Left colon (tissue), 2 donors: ENCODE results near the gene FKBP1C. TPM values are rescaled to one million over a fixed set of nuclear protein-coding genes. Genes with fewer than 3 reads are reported as not detected.
"Not testable (repeated sequence)": the region's sequence is repeated elsewhere in the genome, so short reads cannot be mapped to it uniquely, and the experiment has no call there.

Source experiments
- ATAC-seq: fragments of 200-7000 bp; cut with Tn5 transposase; one replicate; pipeline ENCODE4 v1.9.1; 2020; ENCODE audit warnings: mild to moderate bottlenecking, moderate library complexity
- DNase-seq, 2 donors: peaks; one replicate each; pipeline ENCODE4 v3.0.0-alpha.2; 2020
- intact Hi-C, 2 donors: fragments of 100-400 bp; cut with DNase I in 1 of 2; cut with micrococcal nuclease in 1 of 2; formaldehyde crosslinking; loops; one replicate each; pipeline versions ENCODE4 v1.11.2 to v1.14.0; 2022; cut with DNase I, micrococcal nuclease
- long read RNA-seq: library from polyadenylated mRNA; unstranded; transcript quantifications from one replicate; pipeline ENCODE4 v2.0.0, GENCODE V29; 2021
- total RNA-seq, 2 donors: library from RNA; stranded (reverse); fragmentation: NEBNext Ultra II Directional; extraction: Animal tissue kit (Norgen Biotek cat#: 25700); gene quantifications; one replicate each; pipeline ENCODE4 v1.2.1, GENCODE V29; 2021
- donor health status: DM: no; HTN: no; CAD: no.
- donor health status: DM: yes; HTN: yes; CAD: no.

The FKBP1C gene
- total RNA-seq, result 1 to 10 TPM in 1 of 2 donors, under 1 TPM in 1; 0.31 to 1.0 TPM
- long read RNA-seq, result 0 reads

DNA sequence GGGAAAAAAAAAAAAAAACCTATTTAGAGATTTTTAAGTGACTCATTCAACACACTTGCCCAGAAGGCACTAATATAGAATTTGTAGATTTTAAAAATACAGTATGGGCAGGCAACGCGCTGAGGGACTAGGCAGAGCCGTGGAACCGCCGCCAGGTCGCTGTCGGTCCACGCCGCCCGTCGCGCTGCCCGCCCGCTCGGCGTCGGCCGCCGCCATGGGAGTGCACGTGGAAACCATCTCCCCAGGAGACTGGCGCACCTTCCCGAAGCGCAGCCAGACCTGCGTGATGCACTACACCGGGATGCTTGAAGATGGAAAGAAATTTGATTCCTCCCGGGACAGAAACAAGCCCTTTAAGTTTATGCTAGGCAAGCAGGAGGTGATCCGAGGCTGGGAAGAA lies at the start of gene FKBP1C:
Gene FKBP1C, plus strand, starts transcription at position 127 of the 400 bp plus-strand sequence.
- ATAC-seq, intact Hi-C loops, DNase-seq: not testable (repeated sequence)

DNA sequence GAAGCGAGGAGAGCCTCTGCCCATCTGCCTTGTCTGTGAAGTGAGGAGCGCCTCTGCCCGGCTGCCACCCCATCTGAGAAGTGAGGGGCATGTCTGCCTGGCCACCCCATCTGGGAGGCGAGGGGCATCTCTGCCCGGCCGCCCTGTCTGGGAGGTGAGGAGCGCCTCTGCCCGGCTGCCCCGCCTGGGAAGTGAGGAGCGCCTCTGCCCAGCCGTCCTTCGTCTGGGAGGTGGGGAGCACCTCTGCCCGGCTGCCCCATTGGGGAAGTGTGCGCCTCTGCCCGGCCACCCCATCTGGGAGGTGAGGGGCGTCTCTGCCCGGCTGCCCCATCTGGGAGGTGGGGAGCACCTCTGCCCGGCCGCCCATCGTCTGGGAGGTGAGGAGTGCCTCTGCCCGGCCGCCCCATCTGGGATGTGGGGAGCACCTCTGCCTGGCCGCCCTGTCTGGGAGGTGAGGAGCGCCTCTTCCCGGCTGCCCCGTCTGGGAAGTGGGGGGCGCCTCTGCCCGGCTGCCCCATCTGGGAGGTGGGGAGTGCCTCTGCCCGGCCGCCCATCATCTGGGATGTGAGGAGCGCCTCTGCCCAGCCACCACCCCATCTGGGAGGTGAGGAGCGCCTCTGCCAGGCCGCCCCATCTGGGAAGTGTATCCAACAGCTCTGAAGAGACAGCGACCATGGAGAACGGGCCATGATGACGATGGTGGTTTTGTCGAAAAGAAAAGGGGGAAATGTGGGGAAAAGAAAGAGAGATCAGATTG lies 47.0 kb upstream of the FKBP1C start:
- intact Hi-C loops, ATAC-seq, DNase-seq: not testable (repeated sequence)

DNA sequence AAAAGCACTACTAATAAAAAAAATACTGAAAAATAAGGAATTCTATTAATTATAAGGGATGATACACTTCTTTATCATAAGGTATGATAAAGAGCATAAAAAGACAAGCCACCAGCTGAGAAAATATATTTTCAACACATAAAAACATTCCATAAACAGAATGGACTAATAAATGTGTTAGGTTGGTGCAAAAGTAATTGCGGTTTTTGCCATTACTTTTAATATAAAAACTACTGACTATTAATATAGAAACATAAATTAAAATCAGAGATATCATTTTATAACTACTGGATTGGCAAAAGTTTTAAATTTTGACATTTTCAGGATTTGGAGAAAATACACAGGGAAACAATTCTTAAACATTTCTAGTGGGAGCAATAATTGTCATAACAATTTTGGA lies 37.1 kb upstream of the FKBP1C start:
- ATAC-seq (no peak), DNase-seq (no peak)
- intact Hi-C loops, result no loop called here

DNA sequence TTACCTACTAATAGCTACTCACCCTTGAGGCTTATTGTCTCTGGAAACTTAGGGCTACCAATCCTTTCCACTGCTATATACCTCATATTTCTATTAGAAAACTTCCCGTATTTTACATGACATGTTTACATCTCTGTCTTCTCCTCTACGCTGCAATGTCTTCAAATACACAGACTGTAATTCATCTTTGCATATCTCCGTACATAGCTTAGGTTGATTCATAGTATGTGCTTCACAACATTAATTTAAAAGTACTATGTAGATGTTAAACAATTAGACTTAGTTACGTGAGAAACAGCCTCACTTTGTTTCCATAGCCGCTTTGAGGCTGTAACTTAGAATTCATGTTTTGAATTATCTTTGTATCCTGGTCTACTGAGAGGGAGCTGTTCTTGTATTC lies 35.1 kb upstream of the FKBP1C start:
- intact Hi-C loops, result no loop called here
- ATAC-seq (no peak), DNase-seq (no peak)

DNA sequence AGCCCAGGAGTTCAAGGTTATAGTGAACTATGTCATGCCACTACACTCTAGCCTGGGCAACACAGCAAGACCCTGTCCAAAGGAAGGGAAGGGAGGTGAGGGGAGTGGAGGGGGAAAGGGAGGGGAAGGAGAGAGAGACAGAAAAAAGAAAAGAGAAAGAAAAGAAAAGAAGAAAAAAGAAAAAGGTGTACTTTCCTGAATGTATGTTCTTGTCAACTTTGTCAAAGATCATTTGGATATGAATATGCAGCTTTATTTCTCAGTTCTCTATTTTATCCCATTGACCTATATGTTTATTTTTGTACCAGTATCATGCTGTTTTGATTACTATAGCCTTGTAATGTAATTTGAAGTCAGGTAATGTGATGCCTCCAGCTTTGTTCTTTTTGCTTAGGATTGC lies 30.9 kb upstream of the FKBP1C start:
- intact Hi-C loops, result no loop called here
- DNase-seq (no peak), ATAC-seq (no peak)

DNA sequence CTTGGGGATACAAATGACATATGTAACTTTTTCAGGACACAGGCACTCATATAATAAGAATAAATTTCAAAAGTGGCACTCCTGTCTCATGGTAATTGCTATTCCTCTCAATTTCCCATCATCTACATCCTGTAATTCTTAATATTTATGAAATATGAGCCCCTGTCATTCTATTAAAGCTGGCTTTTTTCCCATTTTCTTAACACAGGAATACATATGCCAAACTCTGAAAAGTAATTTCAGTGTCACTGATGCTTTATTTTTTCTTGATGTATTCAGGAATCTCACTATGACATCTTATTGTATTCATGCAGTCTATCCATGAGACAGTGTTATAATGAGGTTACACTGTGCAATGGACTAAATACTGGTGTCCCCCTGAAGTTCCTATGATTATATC lies 24.3 kb upstream of the FKBP1C start:
- no peak for ATAC-seq
- intact Hi-C loops, result no loop called here
- DNase-seq, result no peak

DNA sequence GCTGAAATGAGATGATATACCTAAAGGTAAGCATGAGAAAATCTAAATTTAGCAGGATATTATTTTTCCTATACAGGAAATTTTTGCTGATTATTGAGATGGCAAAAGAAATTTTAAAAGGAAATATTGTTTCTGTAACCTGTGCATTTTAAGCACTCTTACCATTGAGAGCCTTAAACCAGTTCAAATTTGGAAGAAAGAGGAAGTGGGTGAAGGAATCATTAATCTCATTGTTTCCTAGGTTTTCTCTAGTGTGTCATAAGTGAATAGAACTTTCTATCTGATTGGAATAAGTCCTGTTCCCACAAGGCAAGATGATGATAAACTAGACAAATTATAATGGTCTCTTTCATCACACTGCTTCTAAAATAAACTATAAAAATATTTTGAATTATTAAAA lies 22.4 kb upstream of the FKBP1C start:
- intact Hi-C loops, result no loop called here
- no peak for ATAC-seq
- DNase-seq, result no peak

DNA sequence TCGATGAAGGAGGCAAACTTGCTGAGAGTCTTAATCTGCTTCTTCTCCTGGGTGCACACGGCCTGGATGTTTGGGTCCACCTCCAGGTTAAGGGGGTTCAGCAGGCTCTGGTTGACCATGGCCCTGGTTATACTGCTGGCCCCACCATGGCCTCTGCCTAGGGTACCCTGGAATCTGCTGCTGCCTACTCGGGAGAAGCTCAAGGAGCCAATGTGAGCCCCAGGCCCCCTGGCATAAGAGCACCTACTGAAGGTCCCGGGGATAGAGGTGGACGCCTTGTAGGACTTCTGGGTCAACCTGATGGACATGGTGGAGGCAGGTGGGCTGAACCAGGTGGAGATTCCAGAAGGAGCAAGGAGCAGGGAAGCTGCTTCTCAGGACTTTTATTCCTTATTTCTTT lies 17.9 kb upstream of the FKBP1C start:
- intact Hi-C loops, result no loop called here
- DNase-seq (no peak), ATAC-seq (no peak)

DNA sequence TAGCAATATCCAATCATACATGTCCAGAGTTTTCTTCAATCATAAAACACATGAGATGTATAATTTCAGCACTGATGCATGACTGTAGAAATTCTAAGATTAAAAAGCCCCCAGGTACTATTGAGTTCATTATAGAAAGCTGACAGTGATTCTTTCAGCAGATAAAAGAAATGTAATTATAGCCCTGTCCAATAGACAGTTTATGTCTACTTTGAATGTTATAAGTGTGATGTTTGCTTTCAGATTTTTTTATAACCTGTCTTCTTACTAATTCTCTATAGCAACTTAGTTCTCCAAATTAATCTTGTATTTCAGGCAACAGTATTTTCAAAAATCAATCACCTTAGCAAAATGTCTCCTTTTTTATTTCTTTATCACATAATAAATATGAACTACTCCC lies 13.5 kb upstream of the FKBP1C start:
- DNase-seq (no peak), ATAC-seq (no peak)
- intact Hi-C loops, result no loop called here

DNA sequence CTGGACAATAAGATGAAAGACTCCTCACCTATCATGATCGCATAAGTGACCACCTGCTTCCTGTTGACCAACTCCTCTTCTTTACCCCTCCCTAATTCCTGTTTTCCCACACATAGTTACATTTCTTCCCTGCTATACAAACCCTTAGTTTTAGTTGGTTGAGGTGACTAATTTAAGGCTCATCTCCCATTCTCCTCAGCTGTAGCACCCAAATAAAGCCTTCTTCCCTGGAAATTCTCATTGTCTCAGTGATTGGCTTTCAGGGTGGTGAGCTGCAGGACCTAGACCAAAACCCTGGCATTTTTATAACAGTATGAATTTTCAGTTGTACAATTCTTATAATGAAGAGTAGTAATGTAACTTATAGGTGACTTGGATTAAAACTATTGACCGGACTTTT lies 2.1 kb downstream of the FKBP1C start:
- no peak for DNase-seq
- intact Hi-C loops, result no loop called here
- no peak for ATAC-seq

DNA sequence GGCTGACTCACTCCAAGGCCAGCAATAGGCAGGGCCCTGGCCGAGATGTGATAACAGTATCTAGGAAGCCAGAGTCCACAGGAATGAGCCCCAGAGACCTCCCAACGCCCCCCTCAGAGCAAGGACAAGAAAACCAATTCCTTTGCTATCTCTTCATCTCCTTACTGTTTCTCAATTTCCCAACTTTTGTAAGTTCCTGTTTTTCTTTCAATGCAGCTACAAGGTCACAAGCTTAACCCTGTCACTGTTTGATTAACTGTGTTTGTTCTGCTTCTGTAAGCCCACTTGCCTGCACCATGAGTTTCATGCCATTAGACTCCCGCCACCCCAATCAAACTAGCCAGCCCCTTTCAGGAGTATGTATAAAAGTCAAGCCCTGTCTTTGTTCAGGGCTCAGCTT lies 3.5 kb downstream of the FKBP1C start:
- no peak for DNase-seq
- no peak for ATAC-seq
- intact Hi-C loops, result no loop called here

DNA sequence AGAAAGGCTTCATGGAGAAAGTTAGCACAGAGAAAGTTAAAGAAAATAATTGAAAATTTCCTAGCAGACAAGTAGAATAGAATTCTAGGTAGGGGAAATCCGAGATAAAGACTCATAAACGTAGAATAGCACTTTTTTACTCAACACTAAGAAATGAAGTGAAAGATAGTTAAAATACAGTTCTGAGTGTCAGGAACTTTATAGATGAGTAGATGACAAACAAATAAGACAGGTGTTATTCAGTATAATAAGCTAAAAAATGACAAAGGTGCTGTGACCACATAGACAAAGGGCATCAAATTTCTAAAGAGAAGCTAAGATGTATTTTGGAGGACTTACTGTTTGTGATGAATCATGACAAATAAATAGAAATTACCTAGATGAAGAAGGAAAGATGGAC lies 12.9 kb downstream of the FKBP1C start:
- ATAC-seq, result no peak

DNA sequence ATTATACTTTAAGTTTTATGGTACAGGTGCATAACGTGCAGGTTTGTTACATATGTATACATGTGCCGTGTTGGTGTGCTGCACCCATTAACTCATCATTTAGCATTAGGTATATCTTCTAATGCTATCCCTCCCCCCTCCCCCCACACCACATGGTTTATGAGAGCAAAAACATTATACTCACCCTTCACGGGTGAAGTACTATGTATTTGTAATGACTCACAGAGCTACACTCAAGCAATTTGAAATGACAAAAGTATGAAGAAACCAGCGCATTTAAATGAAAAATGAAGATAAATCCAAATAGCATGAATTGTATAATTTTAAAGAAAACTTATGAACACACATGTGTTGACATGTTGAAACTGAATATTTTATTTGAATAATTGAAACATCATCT lies 14.7 kb downstream of the FKBP1C start:
- intact Hi-C loops, ATAC-seq, DNase-seq: not testable (repeated sequence)

More for the DNA sequence above, 12.9 kb downstream of the FKBP1C start:
- DNase-seq, result no peak
- intact Hi-C loops, result no loop called here

DNA sequence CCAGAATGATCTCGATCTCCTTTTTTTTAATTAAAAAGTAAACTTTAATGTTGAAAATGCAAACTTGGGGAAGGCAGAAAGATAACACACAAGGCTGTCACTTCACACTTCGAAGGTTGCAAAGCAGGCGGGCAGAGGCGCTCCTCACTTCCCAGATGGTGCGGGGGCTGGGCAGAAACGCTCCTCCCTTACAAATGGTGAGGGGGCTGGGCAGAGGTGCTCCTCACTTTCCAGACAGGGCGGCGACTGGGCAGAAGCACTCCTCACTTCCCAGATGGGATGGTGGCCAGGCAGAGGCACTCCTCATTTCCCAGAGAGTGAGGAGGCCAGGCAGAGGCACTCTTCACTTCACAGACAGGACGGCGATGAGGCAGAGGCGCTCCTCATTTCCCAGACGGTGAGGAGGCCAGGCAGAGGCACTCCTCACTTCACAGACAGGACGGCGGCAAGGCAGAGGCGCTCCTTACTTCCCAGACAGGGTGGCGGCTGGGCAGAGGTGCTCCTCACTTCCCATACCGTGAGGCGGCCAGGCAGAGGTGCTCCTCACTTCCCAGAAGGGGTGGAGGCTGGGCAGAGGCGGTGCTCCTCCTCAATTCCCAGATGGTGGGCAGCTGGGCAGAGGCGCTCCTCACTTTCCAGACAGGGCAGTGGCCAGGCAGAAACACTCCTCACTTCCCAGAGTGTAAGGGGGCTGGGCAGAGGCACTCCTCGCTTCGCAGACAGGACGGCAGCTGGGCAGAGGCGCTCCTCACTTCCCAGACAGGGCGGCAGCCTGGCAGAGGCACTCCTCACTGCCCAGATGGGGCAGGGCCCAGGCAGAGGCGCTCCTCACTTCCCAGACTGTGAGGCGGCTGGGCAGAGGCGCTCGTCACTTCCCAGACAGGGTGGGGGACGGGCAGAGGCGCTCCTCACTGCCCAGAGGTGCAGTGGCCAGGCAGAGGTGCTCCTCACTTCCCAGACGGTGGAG lies 16.9 kb downstream of the FKBP1C start:
- ATAC-seq, intact Hi-C loops, DNase-seq: not testable (repeated sequence)

DNA sequence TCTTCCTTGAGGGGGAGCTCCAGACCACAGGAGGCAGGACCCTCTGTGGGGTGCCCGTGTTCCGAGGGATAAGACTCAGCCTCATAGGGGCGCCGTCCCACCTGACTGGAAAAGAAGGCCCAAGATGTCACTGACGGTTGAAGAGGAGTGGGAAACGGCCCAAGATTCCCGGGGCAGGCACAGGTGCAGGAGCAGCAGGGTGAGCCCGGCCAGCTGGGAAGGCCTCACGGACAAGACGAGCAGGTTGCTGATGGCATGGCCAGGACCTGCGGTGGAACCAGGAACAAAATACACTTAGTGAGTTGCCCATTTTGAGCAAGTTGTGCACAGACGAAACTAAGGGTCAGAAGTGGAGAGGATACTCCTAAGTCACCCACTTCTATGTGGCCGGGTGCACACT lies 18.8 kb downstream of the FKBP1C start:
- ATAC-seq, DNase-seq, intact Hi-C loops: not testable (repeated sequence)

DNA sequence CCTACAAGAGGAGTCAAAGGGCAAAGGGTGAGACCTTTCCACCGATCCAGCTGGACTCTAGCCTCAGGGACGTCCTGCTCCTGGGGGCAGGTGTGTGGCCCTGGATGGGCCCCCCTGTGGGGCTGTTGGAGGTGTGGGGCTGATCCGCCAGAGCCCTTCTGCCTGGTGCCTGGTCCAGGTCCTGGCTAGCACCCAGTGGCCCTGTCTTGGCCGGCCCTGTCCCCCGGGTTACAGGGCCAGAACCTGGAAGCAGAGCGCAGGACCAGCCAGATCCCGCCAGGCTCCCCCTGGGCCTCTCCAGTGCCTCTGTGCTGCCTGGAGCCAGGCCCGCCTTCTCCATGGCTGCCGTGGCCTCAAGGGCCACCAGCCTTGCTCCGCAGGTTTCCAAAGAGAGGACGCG lies 19.2 kb downstream of the FKBP1C start:
- ATAC-seq, DNase-seq, intact Hi-C loops: not testable (repeated sequence)

DNA sequence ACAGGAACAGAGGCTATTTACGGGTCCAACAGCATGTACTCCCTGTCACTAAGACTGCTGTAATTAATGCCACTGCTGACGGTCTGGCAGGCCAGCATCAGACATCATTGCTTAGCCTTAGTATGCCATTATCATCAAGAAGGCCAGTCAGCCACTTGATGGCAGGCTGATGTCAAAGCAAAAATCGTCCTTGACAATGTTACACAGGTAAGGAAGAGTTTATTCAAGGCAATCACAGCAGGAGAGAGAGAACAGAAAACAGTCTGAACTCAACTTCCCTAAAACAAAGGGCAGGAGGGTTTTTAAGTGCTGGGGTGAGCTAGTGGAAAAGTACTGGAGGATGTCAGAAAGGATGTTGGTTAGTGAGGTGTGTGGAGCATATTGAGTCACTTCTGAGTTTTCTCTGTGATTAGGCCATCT lies 25.1 kb downstream of the FKBP1C start:
- ATAC-seq, result no peak
- intact Hi-C loops, result no loop called here

DNA sequence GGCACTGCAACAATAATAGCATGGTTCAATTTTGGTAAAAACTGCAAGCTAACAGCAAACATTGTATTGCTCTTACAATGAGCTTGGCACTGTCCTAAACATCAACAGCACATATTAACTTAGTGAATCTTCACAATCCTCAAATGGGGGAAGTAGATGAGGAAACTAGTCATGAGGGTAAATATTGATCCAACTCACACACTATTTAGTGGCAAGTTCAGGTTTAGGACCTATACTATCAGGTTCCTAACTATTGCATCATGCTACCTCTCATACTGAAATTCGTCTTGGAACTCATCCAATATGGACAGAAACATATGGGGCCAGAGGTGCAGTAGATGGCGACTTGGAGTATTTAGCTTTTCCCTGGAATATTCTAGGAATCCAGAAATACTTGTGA lies 34.2 kb downstream of the FKBP1C start:
- DNase-seq (no peak), ATAC-seq (no peak)
- intact Hi-C loops, result no loop called here

More for the DNA sequence above, 25.1 kb downstream of the FKBP1C start:
- DNase-seq, result no peak

DNA sequence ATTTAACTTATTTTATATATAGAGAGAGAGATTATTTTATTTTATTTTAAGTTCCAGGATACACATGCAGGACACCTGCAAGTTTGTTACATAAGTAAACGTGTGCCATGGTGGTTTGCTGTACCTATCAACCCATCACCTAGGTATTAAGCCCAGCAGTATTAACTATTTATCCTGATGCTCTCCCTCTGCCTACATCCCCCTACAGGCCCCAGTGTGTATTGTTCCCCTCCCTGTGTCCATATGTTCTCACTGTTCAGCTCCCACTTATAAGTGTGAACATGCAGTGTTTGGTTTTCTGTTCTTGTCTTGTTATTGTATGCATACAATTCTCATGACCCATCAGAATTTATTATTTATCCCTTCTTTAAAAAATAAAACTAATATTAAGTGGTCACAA lies 34.6 kb downstream of the FKBP1C start:
- ATAC-seq (no peak), DNase-seq (no peak)
- intact Hi-C loops, result no loop called here

DNA sequence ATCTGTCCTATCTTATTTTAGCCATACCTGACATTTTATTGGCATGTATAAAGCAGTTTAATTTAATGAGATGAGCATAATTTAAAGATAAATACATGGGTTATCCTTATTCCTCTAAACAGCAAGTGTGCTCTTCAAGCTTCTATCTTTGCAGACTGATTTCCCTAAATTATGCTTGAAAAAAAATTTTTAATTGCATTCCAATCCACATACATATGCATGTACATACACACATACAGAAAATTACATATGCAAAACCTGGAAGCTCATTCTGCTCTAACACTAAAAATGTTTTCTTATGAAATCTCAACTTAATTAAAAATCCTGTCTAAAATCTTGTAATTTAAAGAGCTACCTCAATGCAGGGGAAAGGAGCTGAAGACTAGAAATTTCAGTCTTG lies 35.3 kb downstream of the FKBP1C start:
- DNase-seq, result no peak
- no peak for ATAC-seq
- intact Hi-C loops, result no loop called here
